GM18873 (cell line): ENCODE results near the gene ERC1.

Experiments used
- ATAC-seq: cut with Tn5 transposase; IDR thresholded peaks from one replicate; pipeline ENCODE4 v1.9.1; 2021; ENCODE audit warnings: mild to moderate bottlenecking, moderate library complexity, moderate number of reproducible peaks; ENCODE audit not compliant: unreplicated experiment, low FRiP score

Gene ERC1

DNA sequence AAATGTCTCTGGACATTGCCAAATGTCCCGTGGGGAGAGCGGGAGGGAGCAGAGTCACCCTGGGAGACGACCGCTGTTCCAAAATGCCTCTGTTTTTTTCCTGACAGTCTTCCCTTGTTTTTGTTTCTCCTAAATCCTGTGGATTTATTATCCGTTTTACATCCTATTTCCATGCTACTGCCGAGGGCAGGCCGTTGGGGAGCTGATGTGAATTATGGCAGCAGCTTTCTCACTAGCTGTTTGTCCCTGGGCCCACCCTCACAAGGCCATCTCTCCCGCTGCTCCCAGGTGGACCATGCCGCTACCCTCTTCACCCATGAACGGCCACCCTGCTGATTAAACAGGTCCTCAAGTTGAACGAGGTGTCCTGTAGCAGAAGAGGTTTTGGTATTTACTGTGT lies 548.1 kb downstream of the ERC1 start:
- ATAC-seq: no peak

DNA sequence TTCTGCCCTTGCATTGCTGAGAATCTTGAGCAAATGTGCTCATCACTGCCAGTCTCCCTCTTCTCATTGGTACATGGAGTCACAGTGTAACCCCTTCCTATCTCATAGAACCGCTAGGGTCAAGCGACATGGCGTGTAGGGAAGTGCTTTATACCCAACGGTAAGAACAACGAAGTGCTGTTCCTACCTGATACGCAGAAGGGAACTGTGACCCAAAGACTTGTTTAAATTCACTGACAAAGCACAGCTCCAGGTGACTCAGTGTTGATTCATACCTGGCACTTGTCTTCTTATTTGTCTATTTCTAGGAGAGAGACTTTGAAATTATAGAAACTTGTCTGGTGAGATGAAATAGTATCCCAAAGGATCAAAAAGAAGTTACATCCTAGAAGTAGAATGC lies 549.7 kb downstream of the ERC1 start:
- no peak for ATAC-seq

DNA sequence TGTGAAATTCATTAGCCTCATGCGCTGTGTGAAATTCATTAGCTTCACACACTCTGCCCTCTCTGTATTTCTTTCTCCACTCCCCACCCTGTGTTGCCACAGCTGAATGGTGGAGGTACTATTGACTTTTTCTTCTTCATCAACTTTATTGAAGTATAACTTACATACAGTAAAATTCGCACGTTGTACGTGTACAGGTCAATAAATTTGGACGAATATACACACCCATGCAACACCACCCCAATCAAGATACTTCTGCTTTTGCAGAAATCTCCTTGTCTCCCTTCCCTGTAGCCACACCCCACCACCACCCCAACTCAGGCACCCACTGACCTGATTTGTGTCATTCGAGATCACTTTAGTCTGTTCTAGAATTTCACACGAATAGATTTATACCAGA lies 551.6 kb downstream of the ERC1 start:
- ATAC-seq: no peak

DNA sequence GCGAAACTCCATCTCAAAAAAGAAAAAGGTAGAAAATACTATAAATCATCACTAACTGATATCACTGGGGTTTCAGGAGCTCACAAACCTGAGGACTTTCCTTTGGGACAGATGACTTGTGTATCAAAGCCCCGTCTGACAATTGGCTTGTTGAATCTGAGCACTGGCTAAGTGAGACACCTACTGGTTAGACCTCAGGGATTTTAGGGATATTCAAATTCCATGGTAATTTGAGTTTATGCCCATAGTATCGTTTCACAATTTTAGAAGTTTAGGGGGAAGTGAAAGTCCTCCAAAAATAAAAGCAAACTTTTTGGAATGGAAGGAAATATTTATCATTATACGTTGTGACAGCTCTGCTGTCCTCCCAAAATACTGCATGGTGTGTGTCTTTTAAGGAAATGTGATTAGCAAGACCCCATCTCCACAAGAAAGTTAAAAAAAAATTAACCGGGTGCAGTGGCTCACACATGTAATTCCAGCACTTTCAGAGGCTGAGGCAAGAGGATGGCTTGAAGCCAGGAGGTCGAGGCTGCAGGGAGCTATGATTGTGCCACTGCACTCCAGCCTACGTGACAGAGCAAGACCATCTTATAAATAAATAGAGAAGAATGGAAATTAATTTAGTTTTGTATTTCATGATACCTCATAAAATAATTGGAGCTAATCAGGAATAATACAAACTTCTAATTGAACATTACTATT lies 554.1 kb downstream of the ERC1 start:
- no peak for ATAC-seq
